IMR-90 (cell line): ENCODE results near the gene MYPN. TPM values are rescaled to one million over a fixed set of nuclear protein-coding genes. Genes with fewer than 3 reads are reported as not detected.

Source experiments
- ATAC-seq: fragments of 200-7000 bp; cut with Tn5 transposase; 2 replicates; pipeline ENCODE4 v1.9.1; 2020; ENCODE audit warnings: low read depth, mild to moderate bottlenecking, moderate library complexity
- BruUV-seq: library from RNA; stranded (reverse); fragments of 400-500 nt; replicated peaks from 2 replicates; lab custom pipeline; 2021; lab: Mats Ljungman, UMichigan
- CTCF ChIA-PET: fragments of 300-600 bp; formaldehyde crosslinking; extraction: SDS; loops from one replicate; lab custom pipeline; 2021; ENCODE audit warnings: antibody characterized with exemption; lab: Yijun Ruan, JAX
- POLR2A ChIA-PET: fragments of 300-600 bp; sonication (Branson Sonifier 250); formaldehyde crosslinking; loops from one replicate; lab custom pipeline; 2022; ENCODE audit warnings: antibody characterized with exemption; ENCODE audit not compliant: unreplicated experiment; lab: Charles Lee
- DNase-seq: peaks from one replicate; pipeline ENCODE4 v3.0.0; 2013
- H2AFZ ChIP-seq: replicated peaks from 2 replicates; pipeline ENCODE3; 2013; ENCODE audit warnings: low read length, mild to moderate bottlenecking; ENCODE audit not compliant: poor library complexity
- H2AK5ac ChIP-seq: 2 replicates; pipeline ENCODE4 v1.6.1; 2013; ENCODE audit warnings: low read depth, low read length, inconsistent platforms
- H2AK9ac ChIP-seq: replicated peaks from 2 replicates; pipeline ENCODE3; 2013; ENCODE audit warnings: mild to moderate bottlenecking, low read depth, low read length, moderate library complexity; ENCODE audit not compliant: poor library complexity
- H2BK120ac ChIP-seq: 2 replicates; pipeline ENCODE4 v1.6.1; 2013; ENCODE audit warnings: low read depth, low read length, inconsistent platforms
- H2BK15ac ChIP-seq: 3 replicates; pipeline ENCODE4 v1.6.1; 2013; ENCODE audit warnings: low read depth, low read length, inconsistent platforms
- H2BK20ac ChIP-seq: 2 replicates; pipeline ENCODE4 v1.6.1; 2013; ENCODE audit warnings: low read depth, mild to moderate bottlenecking, inconsistent platforms, low read length, moderate library complexity
- H2BK5ac ChIP-seq: 2 replicates; pipeline ENCODE4 v1.6.1; 2013; ENCODE audit warnings: mild to moderate bottlenecking, low read depth, low read length, inconsistent platforms; ENCODE audit not compliant: poor library complexity, severe bottlenecking
- H3K14ac ChIP-seq: replicated peaks from 2 replicates; pipeline ENCODE4 v1.6.1; 2013; ENCODE audit warnings: low read depth, low read length, inconsistent platforms
- H3K18ac ChIP-seq: 2 replicates; pipeline ENCODE4 v1.6.1; 2013; ENCODE audit warnings: low read depth, low read length, control low read depth
- H3K23ac ChIP-seq: 2 replicates; pipeline ENCODE4 v1.6.1; 2013; ENCODE audit warnings: low read depth, low read length, inconsistent platforms
- H3K27ac ChIP-seq: 2 replicates; pipeline ENCODE4 v1.5.1; 2013; ENCODE audit warnings: mild to moderate bottlenecking, control low read depth, low read length; ENCODE audit not compliant: insufficient read depth
- H3K27me3 ChIP-seq: 2 replicates; pipeline ENCODE4 v1.6.1; 2013; ENCODE audit warnings: low read length; ENCODE audit not compliant: control insufficient read depth, insufficient read depth
- H3K36me3 ChIP-seq: 2 replicates; pipeline ENCODE4 v1.6.1; 2013; ENCODE audit warnings: low read length, mixed read lengths; ENCODE audit not compliant: control insufficient read depth, insufficient read depth
- H3K4ac ChIP-seq: 2 replicates; pipeline ENCODE4 v1.6.1; 2013; ENCODE audit warnings: low read depth, low read length, inconsistent platforms
- H3K4me1 ChIP-seq: 2 replicates; pipeline ENCODE4 v1.6.1; 2013; ENCODE audit warnings: low read length, mixed read lengths; ENCODE audit not compliant: control insufficient read depth, insufficient read depth
- H3K4me2 ChIP-seq: 2 replicates; pipeline ENCODE4 v1.6.1; 2013; ENCODE audit warnings: low read depth, mild to moderate bottlenecking, control low read depth, low read length, moderate library complexity
- H3K4me3 ChIP-seq: 2 replicates; pipeline ENCODE4 v1.5.1; 2013; ENCODE audit warnings: low read depth, mild to moderate bottlenecking, control low read depth, low read length, moderate library complexity; ENCODE audit not compliant: insufficient read depth
- H3K56ac ChIP-seq: 2 replicates; pipeline ENCODE4 v1.6.1; 2013; ENCODE audit warnings: low read length, inconsistent platforms; ENCODE audit not compliant: insufficient read depth; ENCODE audit errors: extremely low read depth
- H3K79me1 ChIP-seq, 2 experiments: 2 replicates each; pipeline ENCODE4 v1.6.1; 2013; ENCODE audit warnings: low read length in 2 of 2, inconsistent platforms in 1 of 2, low read depth in 1 of 2
- H3K9ac ChIP-seq: 2 replicates; pipeline ENCODE4 v1.6.1; 2013; ENCODE audit warnings: low read depth, low read length, control low read depth
- H3K9me1 ChIP-seq: 2 replicates; pipeline ENCODE4 v1.6.1; 2013; ENCODE audit warnings: low read length, inconsistent platforms; ENCODE audit not compliant: insufficient read depth
- H3K9me3 ChIP-seq: 2 replicates; pipeline ENCODE4 v1.6.1; 2013; ENCODE audit warnings: low read length; ENCODE audit not compliant: control insufficient read depth, insufficient read depth
- H4K20me1 ChIP-seq: 2 replicates; pipeline ENCODE4 v1.6.1; 2013; ENCODE audit warnings: low read length, inconsistent platforms; ENCODE audit not compliant: insufficient read depth
- H4K5ac ChIP-seq: 2 replicates; pipeline ENCODE4 v1.6.1; 2013; ENCODE audit warnings: mild to moderate bottlenecking, low read depth, low read length, control low read depth
- H4K8ac ChIP-seq, 2 experiments: 2 replicates each; pipeline ENCODE4 v1.6.1; 2013; ENCODE audit warnings: low read depth in 2 of 2, low read length in 2 of 2, control low read depth in 1 of 2, inconsistent platforms in 1 of 2
- H4K91ac ChIP-seq: 2 replicates; pipeline ENCODE4 v1.6.1; 2013; ENCODE audit warnings: low read depth, low read length, inconsistent platforms; ENCODE audit not compliant: insufficient read depth
- BHLHE40 ChIP-seq: fragments of 150-350 bp; IDR thresholded peaks from 2 replicates; pipeline ENCODE4 v1.6.1; 2016; ENCODE audit warnings: mild to moderate bottlenecking, low read depth, low read length
- FOS ChIP-seq: fragments of 150-350 bp; IDR thresholded peaks from 2 replicates; pipeline ENCODE4 v1.6.1; 2016; ENCODE audit warnings: low read depth, low read length
- MXI1 ChIP-seq: IDR thresholded peaks from 2 replicates; pipeline ENCODE4 v1.6.1; 2012; ENCODE audit warnings: low read depth, mild to moderate bottlenecking, low read length, moderate library complexity, borderline replicate concordance
- NFE2L2 ChIP-seq: fragments of 150-350 bp; IDR thresholded peaks from 2 replicates; pipeline ENCODE4 v1.6.1; 2016; ENCODE audit warnings: low read depth, mild to moderate bottlenecking, low read length
- POLR2A ChIP-seq: IDR thresholded peaks from 2 replicates; pipeline ENCODE4 v1.6.1; 2012; ENCODE audit warnings: mild to moderate bottlenecking, low read depth, low read length
- RCOR1 ChIP-seq: IDR thresholded peaks from 2 replicates; pipeline ENCODE4 v1.6.1; 2012; ENCODE audit warnings: mild to moderate bottlenecking, low read length, improper control_type of control experiment; ENCODE audit not compliant: insufficient replicate concordance
- SMC3 ChIP-seq: fragments of 150-350 bp; IDR thresholded peaks from 2 replicates; pipeline ENCODE4 v1.6.1; 2016; ENCODE audit warnings: low read depth, mild to moderate bottlenecking, antibody characterized with exemption, low read length, moderate library complexity
- WGBS, 2 experiments: methylation state at CpG; one replicate each; pipeline versions ENCODE4 v1.1.5 to v1.1.7; 2013; ENCODE audit warnings: missing lambda C conversion rate in 2 of 2; ENCODE audit not compliant: insufficient read length in 1 of 2; ENCODE audit errors: extremely low coverage in 2 of 2; 5-methylcytosine and 5-hydroxymethylcytosine counted together
- dilution Hi-C: fragments of 300-500 bp; cut with HindIII; formaldehyde crosslinking; loops from one replicate; pipeline ENCODE4 v1.14.3; 2018; ENCODE audit warnings: low sequenced_read_pairs; ENCODE audit not compliant: unreplicated experiment
- in situ Hi-C: fragments of 300-500 bp; cut with MboI; formaldehyde crosslinking; loops from 3 replicates; pipeline ENCODE4 v1.14.3; 2019; ENCODE audit warnings: low sequenced_read_pairs, inconsistent platforms, mixed read lengths
- intact Hi-C: fragments of 100-400 bp; cut with micrococcal nuclease; formaldehyde crosslinking; loops from 2 replicates; pipeline ENCODE4 v1.10.0; 2022
- polyA plus RNA-seq, 3 experiments: library from polyadenylated mRNA; depleted of rRNA; stranded (reverse); fragments of >200 nt; gene quantifications; 2 replicates each; pipeline ENCODE4 v1.2.3, GENCODE V29; 2012; ENCODE audit warnings: low replicate concordance in 1 of 3
- total RNA-seq: library from RNA; depleted of rRNA; stranded (reverse); fragments of >200 nt; gene quantifications from 2 replicates; pipeline ENCODE4 v1.2.3, GENCODE V29; 2012

Gene MYPN
- total and polyA plus RNA-seq, 2 of the 4 experiments (the other 2 are of a cell fraction), result 7.8 to 13.1 TPM

- no TSS peak for BruUV-seq
- ChIA-PET CTCF (no interaction called here), POLR2A (no interaction called here)
- Histone ChIP-seq H3K79me1 (no peaks in the 10 kb centered on the region), H3K9me1 (0 out of 2 replicates have a peak, but pooled peaks cover 2% of the 10 kb centered on the region), H3K9me3 (no peaks in the 10 kb centered on the region), H3K36me3 (peaks cover 3% of the 10 kb centered on the region; the same call in 1 of the 2 replicates), H3K4me2 (no peak overlapping the region), H4K20me1 (no peaks in the 10 kb centered on the region), H3K4ac (no peak overlapping the region), H2AFZ (no peak overlapping the region), H4K5ac (no peak overlapping the region), H3K27ac (no peak overlapping the region), H3K4me1 (no peaks in the 10 kb centered on the region), H3K4me3 (no peak overlapping the region), H2AK9ac (no peak overlapping the region), H2AK5ac (no peak overlapping the region), H2BK5ac (no peak overlapping the region), H3K18ac (no peak overlapping the region), H3K14ac (no peak overlapping the region), H3K9ac (no peak overlapping the region), H2BK15ac (no peak overlapping the region), H3K56ac (no peak overlapping the region), H3K23ac (no peak overlapping the region), H4K91ac (no peak overlapping the region), H2BK120ac (no peak overlapping the region), H2BK20ac (no peak overlapping the region), H3K27me3 (no peaks in the 10 kb centered on the region), H4K8ac (no peak overlapping the region)
- in situ Hi-C loops, result loop anchor here (25.0 kb wide), 1 partner anchor 314 kb away; no protein-coding TSS in a partner anchor
- TF ChIP-seq SMC3, result no peak
- no peak for TF ChIP-seq RCOR1
- no peak for TF ChIP-seq MXI1
- no peak for TF ChIP-seq POLR2A
- TF ChIP-seq NFE2L2, result no peak
- TF ChIP-seq BHLHE40, result no peak
- TF ChIP-seq FOS, result no peak
- intact Hi-C loops, result no loop called here
- DNase-seq (no peak), ATAC-seq (no peak)
- no CpG with 5 or more reads among the region's 4 CpGs for WGBS, 2 experiments
- dilution Hi-C loops, result no loop called here
Observed at GRCh38 chr10:68176797-68177196, 67.5 kb downstream of the MYPN start.
